ENCODE data around the gene CADM2. TPM values are rescaled to one million over a fixed set of nuclear protein-coding genes. Genes with fewer than 3 reads are reported as not detected.

Gene CADM2
- total RNA-seq, 4 donors from 2014 or later: 9.6 to 16.2 (median 11.5) TPM

DNA sequence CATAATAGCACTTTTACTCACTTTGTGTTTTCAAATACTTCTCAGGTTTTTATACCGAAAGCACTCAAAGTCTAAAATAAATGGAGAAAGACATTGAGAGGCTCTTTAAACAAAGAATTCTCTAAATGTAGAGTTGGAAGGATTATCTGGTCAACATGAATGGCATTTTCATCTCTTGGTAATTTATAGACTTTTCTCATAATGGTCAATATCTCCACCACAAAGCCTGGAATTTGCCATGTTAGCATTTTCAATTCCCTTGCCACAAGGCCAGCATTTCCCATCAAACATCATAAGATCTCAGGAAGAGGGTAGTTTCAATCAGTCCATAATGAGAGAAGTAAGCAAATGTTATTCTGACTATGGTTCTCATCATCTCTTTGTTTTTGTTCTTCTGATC lies 293.0 kb downstream of the CADM2 start:
- WGBS: 90% methylated on average over 1 of the region's 1 CpG
- H3K27me3 ChIP-seq: no peaks in the 10 kb centered on the region
- no peak for DNase-seq (ENCODE audit: extremely low spot score)
- TF ChIP-seq EP300 (IDR thresholded peaks at IDR 0.05) (no peak), POLR2AphosphoS5 (IDR thresholded peaks at IDR 0.05) (no peak), POLR2A (IDR thresholded peaks at IDR 0.05; ENCODE audit: low read depth) (no peak)
- TF ChIP-seq, protein P1, sequence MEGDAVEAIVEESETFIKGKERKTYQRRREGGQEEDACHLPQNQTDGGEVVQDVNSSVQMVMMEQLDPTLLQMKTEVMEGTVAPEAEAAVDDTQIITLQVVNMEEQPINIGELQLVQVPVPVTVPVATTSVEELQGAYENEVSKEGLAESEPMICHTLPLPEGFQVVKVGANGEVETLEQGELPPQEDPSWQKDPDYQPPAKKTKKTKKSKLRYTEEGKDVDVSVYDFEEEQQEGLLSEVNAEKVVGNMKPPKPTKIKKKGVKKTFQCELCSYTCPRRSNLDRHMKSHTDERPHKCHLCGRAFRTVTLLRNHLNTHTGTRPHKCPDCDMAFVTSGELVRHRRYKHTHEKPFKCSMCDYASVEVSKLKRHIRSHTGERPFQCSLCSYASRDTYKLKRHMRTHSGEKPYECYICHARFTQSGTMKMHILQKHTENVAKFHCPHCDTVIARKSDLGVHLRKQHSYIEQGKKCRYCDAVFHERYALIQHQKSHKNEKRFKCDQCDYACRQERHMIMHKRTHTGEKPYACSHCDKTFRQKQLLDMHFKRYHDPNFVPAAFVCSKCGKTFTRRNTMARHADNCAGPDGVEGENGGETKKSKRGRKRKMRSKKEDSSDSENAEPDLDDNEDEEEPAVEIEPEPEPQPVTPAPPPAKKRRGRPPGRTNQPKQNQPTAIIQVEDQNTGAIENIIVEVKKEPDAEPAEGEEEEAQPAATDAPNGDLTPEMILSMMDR (IDR thresholded peaks at IDR 0.05): no peak
- no peaks in the 10 kb centered on the region for H3K4me1 ChIP-seq
- no peak overlapping the region for H3K27ac ChIP-seq (replicated peaks in 1 of 4)
- intact Hi-C loops (cut with DNase I): no loop called here
- H3K4me3 ChIP-seq: no peak overlapping the region
- H3K36me3 ChIP-seq: no peaks in the 10 kb centered on the region
- H3K9me3 ChIP-seq: no peaks in the 10 kb centered on the region

DNA sequence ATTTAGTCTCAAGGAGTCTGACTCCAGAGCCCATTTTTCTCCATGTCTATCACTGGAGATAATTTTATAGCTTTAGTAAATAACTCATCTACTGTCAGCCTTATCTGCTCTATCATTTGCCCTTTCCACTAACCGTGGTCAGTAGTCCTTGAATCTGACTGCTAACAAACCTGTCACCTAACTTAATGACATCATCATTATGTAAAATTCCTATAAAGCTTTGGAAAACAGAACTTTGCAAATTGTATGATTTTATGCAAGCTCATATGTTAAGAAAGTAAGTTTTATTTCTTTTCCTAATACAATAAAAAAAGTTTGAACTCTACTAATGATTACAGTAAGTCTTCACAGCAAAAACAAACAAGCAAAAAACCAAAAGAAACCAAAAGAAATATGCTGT lies 293.9 kb downstream of the CADM2 start:
- intact Hi-C loops (cut with DNase I): no loop called here
- 34% methylated on average over 1 of the region's 1 CpG for WGBS
- no peak overlapping the region for H3K27ac ChIP-seq (replicated peaks in 1 of 4)
- H3K4me3 ChIP-seq: no peak overlapping the region
- TF ChIP-seq, protein P1 (IDR thresholded peaks at IDR 0.05): no peak
- no peak for TF ChIP-seq EP300 (IDR thresholded peaks at IDR 0.05)
- H3K4me1 ChIP-seq: no peaks in the 10 kb centered on the region
- DNase-seq (ENCODE audit: extremely low spot score): no peak
- no peaks in the 10 kb centered on the region for H3K27me3 ChIP-seq
- H3K9me3 ChIP-seq: no peaks in the 10 kb centered on the region
- no peaks in the 10 kb centered on the region for H3K36me3 ChIP-seq

DNA sequence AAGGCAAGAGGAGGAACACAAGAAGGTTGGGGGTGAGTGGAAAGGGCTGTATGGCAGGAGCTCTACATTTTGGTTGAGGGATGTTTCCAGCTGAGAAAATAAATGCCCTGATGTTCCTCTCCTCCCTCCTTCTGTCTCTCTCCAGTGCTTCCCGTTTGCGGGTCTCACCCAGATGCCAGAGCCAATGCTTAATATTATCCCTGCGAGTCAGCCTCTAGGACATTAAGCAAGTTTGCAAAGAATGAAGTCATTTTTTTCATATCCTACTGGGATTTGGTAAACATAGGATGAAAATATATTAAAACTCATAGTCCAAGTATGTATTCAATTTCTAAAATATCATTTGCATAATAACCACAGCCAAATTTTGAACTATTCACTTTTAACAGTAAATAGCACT lies 295.9 kb downstream of the CADM2 start:
- WGBS: 74% methylated on average over 3 of the region's 3 CpGs
- Histone ChIP-seq H3K4me3 (no peak overlapping the region), H3K4me1 (no peaks in the 10 kb centered on the region), H3K36me3 (no peaks in the 10 kb centered on the region), H3K27me3 (no peaks in the 10 kb centered on the region), H3K27ac (replicated peaks in 1 of 4) (no peak overlapping the region), H3K9me3 (no peaks in the 10 kb centered on the region)
- TF ChIP-seq POLR2AphosphoS5 (IDR thresholded peaks at IDR 0.05): no peak
- no peak for TF ChIP-seq POLR2A (IDR thresholded peaks at IDR 0.05; ENCODE audit: low read depth)
- TF ChIP-seq, protein P1 (IDR thresholded peaks at IDR 0.05): no peak
- TF ChIP-seq EP300 (IDR thresholded peaks at IDR 0.05): no peak
- intact Hi-C loops (cut with DNase I): no loop called here
- no peak for DNase-seq (ENCODE audit: extremely low spot score)

DNA sequence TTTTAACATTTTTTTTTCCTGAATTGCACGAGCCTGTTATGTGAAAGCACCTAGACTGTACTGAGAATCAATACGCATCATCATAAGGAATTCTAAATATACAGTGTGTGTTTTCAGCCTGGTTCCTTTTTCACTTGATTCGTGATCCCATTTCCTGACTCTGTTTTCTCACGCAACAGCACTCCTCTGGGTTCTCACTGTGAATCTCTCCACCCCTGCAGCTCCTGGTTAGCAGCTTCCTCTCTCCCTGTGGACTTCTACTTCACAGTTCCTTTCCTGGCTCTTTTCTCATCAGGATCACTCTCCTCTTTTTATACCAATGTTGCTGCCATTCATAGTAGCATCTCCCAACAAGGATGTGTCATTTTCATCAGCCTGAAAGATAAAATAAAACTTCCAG lies 297.2 kb downstream of the CADM2 start:
- H3K4me3 ChIP-seq: no peak overlapping the region
- no peak overlapping the region for H3K27ac ChIP-seq (replicated peaks in 1 of 4)
- TF ChIP-seq, protein P1 (IDR thresholded peaks at IDR 0.05): no peak
- TF ChIP-seq POLR2A (IDR thresholded peaks at IDR 0.05; ENCODE audit: low read depth) (no peak), EP300 (IDR thresholded peaks at IDR 0.05) (no peak), POLR2AphosphoS5 (IDR thresholded peaks at IDR 0.05) (no peak)
- H3K4me1 ChIP-seq: no peaks in the 10 kb centered on the region
- no peaks in the 10 kb centered on the region for H3K36me3 ChIP-seq
- no peaks in the 10 kb centered on the region for H3K27me3 ChIP-seq
- DNase-seq (ENCODE audit: extremely low spot score): no peak
- intact Hi-C loops (cut with DNase I): no loop called here
- 51% methylated on average over 4 of the region's 4 CpGs for WGBS
- no peaks in the 10 kb centered on the region for H3K9me3 ChIP-seq

DNA sequence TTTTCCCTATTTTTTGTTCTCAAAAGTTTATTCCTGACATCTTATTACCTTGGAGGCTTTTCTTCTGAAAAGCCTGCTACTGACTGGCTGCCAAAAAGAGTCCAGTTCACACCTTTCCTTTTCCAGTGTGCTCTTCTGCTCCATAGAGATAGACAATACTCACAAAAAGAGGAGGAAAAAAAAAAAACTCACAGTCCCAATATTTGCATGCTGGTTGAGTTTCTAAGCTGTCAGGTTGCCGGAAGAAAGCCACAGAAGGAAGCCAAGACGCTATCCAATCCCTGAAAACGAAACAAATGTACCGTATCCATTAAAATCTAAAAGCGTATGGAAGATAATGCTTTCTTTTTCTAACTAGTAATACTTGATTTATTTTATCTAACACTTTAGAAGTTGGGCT lies 299.5 kb downstream of the CADM2 start:
- Histone ChIP-seq H3K4me3 (no peak overlapping the region), H3K9me3 (no peaks in the 10 kb centered on the region), H3K27me3 (no peaks in the 10 kb centered on the region), H3K4me1 (no peaks in the 10 kb centered on the region), H3K27ac (replicated peaks in 1 of 4) (no peak overlapping the region), H3K36me3 (no peaks in the 10 kb centered on the region)
- WGBS: 85% methylated on average over 5 of the region's 5 CpGs
- TF ChIP-seq POLR2AphosphoS5 (IDR thresholded peaks at IDR 0.05) (no peak), EP300 (IDR thresholded peaks at IDR 0.05) (no peak), POLR2A (IDR thresholded peaks at IDR 0.05; ENCODE audit: low read depth) (no peak)
- TF ChIP-seq, protein P1 (IDR thresholded peaks at IDR 0.05): no peak
- intact Hi-C loops (cut with DNase I): no loop called here
- no peak for DNase-seq (ENCODE audit: extremely low spot score)
